Astrocyte of the cerebellum (primary cell): Measurements from ENCODE around the gene LOXL3.

ENCODE experiments used
- DNase-seq: peaks from one replicate; pipeline ENCODE4 v3.0.0-alpha.2; 2011; ENCODE audit warnings: low read depth
- H3K4me3 ChIP-seq: 2 replicates; pipeline ENCODE4 v1.5.1; 2011; ENCODE audit warnings: mild to moderate bottlenecking, low read depth, low read length, moderate library complexity
- CTCF ChIP-seq: IDR thresholded peaks from 2 replicates; pipeline ENCODE4 v1.5.1; 2012; ENCODE audit warnings: low read length, low read depth, moderate library complexity, mild to moderate bottlenecking; ENCODE audit errors: missing control alignments
- in situ Hi-C: cut with HindIII; loops from 2 replicates; pipeline ENCODE4 v1.10.0; 2017; ENCODE audit warnings: low sequenced_read_pairs

Gene LOXL3

GRCh38 chr2:74504591-74504990 lies 49.2 kb downstream of the LOXL3 start:
- in situ Hi-C loops: no loop called here
- H3K4me3 ChIP-seq: no peak overlapping the region
- TF ChIP-seq CTCF: no peak
- DNase-seq: no peak

GRCh38 chr2:74503506-74504475 lies 50.0 kb downstream of the LOXL3 start:
- peak overlapping the region; percentile 36 for H3K4me3 ChIP-seq
- no peak for DNase-seq
- no peak for TF ChIP-seq CTCF
- in situ Hi-C loops: no loop called here

GRCh38 chr2:74502720-74503505 lies 50.8 kb downstream of the LOXL3 start:
- peak overlapping the region; percentile 36 for H3K4me3 ChIP-seq
- in situ Hi-C loops: no loop called here
- peak; percentile 34 for DNase-seq
- peak; percentile 28 for TF ChIP-seq CTCF

GRCh38 chr2:74502147-74502719 lies 51.5 kb downstream of the LOXL3 start:
- TF ChIP-seq CTCF: no peak
- in situ Hi-C loops: no loop called here
- H3K4me3 ChIP-seq: peak overlapping the region; percentile 36
- DNase-seq: no peak

- no peak for TF ChIP-seq CTCF
- DNase-seq: no peak
- H3K4me3 ChIP-seq: no peak overlapping the region
- in situ Hi-C loops: no loop called here
These were observed 52.2 kb downstream of the LOXL3 start for GRCh38 chr2:74501335-74502071.

GRCh38 chr2:74500578-74500946 lies 53.2 kb downstream of the LOXL3 start:
- in situ Hi-C loops: no loop called here
- no peak for TF ChIP-seq CTCF
- no peak for DNase-seq
- no peak overlapping the region for H3K4me3 ChIP-seq
